ENCODE measurements around the gene DOCK1.
"Not testable (repeated sequence)": the region's sequence is repeated elsewhere in the genome, so short reads cannot be mapped to it uniquely, and the experiment has no call there.

DOCK1 gene

DNA sequence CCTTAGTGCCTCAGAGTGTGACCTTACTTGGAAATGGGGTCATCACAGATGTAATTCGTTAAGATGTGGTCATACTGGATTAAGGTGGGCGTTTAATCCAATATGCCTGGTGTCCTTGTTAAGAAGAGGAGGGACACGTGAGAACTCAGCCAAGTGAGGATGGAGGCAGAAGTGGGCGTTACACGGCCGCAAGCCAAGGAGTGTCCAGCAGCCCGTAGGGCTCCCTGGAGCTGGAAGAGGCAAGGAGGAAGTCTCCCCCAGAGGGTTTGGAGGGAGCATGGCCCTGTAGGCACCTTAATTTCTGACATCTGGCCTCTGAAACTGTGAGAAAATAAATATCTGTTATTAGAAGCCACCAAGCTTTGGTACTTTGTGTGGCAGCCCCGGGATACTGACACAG lies 21.3 kb downstream of the DOCK1 start:
- DNase-seq, result no peak

DNA sequence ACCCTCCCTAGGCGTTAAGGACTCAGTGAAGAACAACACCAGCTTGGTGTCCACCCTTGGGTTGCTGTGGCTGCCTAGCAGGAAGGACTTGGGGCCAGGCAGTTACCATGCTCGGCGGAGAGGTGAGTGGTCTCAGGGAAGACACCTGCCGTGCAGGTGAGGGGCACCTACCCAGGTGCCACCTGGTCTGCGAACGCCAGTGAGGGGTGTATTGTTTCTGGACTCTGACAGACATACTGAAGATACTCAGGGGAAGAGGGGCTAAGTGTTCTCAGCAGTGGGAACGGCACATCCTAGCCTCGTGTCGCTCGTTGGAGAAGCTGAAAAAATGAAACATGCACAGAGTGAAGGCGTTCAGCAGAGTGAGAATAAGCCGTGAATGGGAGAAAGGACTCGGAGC lies 22.6 kb downstream of the DOCK1 start:
- DNase-seq, result no peak

DNA sequence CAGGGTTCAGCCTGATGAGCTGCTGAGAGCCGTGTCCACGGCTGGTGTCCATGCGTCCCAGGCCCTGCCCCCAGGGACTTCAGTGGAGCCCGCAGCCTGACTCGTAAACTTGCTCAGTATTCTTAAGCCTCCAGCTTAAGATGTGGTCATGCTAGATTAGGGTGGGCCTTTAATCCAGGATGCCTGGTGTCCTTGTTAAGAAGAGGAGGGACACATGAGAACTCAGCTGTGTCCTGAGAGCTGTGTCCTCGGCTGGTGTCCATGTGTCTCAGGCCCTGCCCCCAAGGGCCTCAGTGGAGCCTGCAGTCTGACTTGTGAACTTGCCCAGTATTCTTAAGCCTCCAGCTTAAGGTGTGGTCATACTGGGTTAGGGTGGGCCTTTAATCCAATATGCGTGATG lies 23.0 kb downstream of the DOCK1 start:
- no peak for DNase-seq

DNA sequence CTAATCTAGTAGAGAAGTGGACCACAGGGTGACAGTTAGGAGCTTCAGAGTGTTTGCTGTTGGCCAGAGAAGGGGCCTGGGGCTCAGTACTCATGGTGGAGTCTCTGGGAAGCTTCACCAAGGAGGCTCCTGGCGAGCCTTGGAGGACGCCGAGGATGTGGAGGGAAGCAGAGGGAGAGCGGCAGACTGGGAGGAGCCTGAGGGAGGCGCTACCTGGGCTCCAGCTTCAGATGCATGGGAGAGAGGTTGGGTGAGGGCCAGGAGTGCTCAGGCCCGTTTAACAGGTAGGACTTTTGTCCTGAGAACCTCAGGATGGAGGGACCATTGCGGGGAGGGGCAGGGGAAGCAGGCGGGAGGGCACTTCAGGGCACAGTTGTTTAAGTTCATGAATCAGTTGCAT lies 24.2 kb downstream of the DOCK1 start:
- DNase-seq, result no peak

DNA sequence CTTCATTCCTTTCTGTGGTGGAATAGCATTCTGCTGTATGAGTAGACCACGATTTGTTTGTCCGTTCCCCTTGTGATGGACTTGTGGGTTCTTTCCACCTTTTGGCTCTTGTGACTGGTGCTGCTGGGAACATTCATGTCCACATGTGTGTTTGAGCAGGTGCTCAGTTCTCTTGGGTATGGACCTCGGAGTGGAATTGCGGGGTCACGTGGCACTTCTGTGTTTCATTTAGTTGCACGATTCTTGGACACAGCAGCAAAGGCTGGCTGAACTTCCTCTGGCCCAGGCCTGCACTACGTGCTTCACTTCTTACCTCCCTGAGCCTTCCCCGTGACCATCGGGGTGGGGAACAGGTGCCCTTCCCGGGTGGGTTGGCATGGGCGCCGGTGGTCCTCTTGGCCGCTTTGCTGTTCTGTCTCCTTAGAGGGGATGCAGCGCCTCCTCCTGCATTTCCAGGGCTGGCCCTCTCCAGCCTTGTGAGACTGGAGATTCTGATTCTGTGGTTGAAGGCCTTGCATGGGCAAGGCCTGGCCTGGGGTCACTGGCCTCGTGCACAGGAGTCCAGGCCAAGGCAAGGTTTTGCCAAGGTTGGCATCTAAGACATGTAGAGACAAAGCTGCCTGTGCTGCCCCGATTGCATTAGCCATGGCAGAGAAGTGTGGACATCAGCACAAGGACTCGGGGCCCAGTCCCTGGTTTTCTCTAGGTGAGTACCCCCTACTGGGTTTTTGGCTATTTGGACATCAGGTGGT lies 25.1 kb downstream of the DOCK1 start:
- no peak for DNase-seq

DNA sequence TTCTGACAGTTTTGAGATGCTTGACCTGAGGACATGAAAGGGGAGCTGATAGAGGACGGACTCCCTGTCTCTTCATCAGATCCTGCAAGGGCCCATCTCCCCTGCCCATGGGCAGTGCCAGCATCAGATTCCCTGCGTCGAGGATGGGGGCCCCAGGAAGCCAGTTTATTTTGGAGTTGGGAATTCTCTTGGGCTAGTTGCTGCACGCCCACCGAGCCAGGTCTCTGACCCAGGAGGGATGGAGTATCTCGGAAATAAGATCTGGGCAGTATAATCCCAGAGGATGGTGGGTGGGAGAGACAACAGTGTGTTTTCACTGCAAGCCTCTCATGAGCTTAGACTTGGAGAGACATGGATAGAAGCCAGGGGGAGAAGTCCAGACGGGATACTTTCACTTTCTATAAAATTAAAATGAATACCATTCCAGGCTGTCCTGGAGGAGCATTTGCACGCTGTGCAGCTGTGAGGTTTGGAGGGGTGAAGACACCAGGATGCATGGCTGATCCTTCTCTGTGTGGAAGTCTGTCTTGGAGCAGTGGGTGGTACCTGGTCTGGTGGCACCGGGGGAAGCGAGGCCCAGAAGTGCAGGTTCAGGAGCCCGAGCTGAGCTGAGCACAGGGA lies 25.8 kb downstream of the DOCK1 start:
- peak; percentile 40 for DNase-seq

DNA sequence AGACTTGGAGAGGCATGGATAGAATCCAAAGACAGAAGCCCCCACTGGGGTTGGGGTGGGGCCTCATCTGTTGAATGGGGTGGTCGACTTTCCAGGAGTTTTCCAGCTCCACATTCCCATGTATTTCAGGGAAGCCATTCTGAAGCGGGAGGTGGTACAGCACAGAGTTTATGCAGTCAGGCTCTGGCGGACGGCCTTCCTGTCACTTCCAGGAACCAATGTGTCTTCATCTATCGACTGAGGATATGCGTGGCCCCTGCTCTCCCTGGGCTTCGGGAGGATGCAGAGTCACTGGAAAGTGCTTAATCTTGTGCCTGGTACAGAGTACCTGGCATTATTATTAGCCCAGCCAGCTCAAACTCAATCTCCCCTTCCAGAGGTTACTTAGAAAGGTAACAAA lies 26.3 kb downstream of the DOCK1 start:
- no peak for DNase-seq

DNA sequence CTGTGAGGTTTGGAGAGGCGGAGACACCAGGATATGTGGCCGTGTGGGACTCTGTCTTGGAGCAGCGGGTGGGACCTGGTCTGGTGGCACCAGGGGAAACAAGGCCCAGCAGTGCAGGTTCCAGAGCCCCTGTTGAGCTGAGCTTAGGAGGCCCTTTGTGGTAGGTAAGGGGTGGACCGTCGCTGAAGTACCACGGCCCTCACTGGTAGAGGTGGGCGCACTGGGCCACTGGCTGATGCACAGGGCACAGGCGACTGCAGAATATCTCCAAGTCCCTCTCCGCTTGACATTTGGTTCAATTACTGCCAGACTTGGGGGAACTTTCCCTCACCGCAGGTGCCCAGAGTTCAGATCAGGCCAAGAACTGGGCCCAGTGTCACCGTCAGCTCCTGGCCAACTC lies 27.3 kb downstream of the DOCK1 start:
- no peak for DNase-seq

DNA sequence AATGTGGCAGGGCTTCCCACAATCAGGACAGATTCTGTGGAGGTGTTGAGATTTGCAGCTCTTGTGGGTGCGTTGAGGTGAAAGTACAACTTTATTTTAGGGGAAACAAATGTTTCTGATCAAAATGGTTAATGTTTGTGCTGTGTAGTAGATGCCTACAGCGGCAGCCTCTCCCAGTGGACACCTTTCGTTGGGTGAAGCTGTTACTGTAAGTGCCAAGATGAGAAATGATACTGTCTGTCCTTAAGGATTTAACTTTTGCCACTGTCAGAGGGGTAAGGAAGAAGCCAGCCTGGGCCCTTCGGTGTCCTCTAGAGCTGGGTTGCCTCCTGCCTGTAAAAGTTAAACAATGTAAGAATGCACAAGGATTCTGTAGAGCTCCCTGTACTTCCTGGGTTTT lies 27.9 kb downstream of the DOCK1 start:
- DNase-seq, result no peak

DNA sequence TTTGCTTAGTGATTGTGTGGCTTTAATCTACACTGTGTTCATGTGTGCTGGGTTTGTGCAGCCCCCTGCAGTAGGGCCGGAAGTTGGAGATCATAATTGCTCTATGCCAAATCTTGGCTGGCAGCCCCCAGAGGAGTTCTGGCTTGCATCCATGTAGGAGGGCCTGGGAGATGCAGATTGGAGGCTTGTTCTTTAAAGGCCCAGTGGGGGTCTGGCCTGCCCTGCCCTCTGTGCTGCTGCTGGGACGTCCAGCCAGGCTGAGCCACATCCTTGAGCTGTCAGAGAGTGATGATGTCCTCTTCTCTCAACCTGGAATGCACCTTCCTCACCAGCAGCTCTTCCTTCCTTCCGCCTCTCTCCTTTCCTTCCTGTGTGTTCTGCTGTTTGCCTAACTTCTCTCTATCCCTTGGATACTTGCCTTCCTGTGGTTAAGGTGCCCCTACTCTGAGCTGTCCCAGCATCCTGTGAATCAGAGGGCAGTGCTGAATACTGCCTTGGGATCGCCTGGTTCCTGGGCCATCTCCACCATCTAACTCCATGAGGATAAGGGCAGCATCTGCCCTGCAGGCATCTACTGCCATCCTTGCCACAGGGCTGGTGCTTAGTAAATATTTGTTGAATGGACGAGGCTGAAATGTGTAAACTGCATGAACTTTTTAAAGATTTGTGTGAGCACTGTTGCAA lies 30.2 kb downstream of the DOCK1 start:
- DNase-seq, result peak; percentile 23

DNA sequence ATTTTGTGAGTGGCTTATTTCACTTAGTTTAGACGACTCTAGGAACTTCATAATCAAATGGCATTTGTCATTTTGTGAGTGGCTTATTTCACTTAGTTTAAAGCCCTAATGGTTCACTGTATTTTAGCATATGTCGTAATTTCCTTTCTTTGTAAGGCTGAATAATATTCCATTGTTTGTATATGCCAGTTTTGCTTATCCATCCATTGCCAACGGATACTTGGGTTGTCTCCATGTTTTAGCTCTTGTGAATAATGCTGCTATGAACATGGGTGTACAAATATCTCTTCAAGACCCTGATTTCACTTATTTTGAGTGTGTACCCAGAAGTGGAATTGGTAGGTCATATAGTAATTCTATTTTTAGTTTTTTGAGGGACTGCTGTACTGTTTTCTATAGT lies 31.8 kb downstream of the DOCK1 start:
- DNase-seq, result no peak

DNA sequence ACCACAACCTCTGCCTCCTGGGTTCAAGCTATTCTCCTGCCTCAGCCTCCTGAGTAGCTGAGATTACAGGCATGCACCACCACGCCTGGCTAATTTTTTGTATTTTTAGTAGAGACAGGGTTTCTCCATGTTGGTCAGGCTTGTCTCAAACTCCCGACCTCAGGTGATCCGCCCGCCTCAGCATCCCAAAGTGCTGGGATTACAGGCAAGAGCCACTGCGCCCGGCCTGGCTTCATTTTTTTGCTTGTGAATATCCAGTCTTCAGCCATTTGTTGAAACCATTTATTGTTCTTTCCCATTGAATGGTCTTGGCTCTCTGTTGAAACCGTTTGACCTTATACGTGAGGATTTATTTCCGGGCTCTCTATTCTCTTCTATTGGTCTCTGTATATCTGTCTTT lies 32.9 kb downstream of the DOCK1 start:
- DNase-seq, result not testable (repeated sequence)

DNA sequence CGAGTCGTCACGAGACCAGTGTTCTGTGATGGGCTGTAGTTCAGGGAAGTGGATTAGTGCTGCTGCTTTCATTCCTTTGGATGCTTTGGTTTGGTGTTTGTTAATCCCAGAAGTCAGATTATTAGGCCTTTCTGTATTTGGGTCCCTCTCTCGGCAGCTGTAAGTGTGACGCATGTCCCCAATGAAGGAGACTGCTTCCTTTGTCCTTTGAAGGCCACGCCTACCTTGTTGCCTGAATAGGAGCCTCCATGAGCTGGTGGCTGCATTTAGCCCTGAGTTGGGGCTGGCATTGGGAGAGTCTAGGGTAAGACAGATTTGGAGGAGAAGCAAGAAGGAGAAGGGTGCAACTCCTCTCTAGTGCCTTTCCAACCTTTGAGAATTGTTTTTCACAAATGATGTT lies 34.5 kb downstream of the DOCK1 start:
- no peak for DNase-seq

DNA sequence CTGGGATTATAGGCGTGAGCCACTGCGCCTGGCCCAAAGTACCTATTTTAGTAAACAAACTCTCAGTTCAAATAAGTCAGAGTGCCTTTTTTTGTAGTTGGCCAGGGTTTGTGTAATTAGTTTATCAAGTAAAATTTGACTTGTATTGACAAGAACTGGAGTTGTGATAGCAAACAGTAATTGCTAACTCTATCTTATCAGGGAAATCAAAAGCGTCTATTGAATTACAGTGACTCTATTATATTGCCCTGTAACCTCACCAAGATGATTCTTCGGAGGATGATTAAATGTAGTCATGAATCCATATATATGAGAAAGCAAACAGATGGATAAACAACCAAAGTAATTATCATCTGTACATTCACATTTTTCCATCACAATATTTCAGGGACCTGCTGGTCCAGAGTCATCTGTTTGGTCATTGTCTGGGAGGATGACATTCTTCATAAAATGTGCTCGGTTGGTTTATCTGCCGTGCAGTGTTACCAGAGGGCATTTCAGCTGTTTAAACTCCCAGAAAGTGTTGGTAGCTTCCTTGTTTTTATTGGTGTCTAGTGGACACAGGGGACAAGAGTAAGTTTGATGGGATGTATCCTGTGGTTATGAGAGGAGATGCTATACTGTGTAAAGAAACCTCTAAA lies 35.6 kb downstream of the DOCK1 start:
- DNase-seq, result no peak

DNA sequence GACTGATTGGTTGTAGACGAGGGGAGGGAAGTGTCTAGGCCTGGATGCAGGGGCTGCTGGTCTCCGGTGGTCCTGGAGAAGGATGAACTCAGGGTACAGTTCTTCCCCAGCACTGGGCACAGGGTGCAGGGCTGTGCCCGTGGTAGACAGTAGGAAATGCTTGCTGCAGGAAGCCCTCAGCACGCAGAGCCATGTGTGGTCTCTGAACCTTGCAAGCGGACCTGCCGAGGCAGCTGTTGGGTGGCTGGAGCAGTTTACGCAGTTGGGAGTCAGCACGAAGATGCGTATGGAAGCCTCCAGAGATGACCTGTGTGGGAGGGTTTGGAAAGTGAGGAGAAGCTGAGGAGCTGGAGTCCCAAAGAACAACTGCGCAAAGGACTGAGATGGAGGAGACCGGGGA lies 39.0 kb downstream of the DOCK1 start:
- DNase-seq, result no peak

DNA sequence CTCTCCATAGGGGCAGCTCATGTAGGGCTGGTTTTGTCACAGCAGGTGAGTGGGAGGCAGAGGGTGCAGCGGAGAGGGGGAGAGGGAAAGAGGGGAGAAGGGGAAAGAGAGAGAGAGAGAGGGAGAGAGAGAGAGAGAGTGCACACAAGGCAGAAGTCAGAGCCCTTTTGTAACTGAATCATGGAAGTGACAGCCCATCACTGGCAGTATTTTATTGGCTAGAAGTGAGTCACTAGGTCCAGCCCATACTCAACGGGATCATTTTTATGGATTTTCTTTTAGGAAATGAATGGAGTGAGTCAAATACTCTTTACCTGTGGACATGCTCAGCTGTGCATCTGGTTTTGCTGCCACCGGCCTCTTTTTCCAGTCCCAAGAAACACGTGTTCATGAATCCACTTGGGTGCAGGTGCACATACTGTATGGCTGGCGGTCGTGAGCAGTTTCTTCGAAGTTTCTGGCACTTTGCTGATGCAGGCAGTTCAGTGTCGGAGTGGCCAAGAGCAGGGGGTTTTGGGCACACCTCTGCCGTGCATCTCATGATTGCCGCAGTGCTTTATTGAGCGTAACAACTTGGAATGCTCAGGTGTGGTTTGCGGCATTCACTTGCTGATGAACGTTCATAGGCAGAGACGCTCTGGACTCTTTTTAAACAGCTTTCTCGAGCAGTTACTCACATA lies 40.3 kb downstream of the DOCK1 start:
- DNase-seq, result no peak

DNA sequence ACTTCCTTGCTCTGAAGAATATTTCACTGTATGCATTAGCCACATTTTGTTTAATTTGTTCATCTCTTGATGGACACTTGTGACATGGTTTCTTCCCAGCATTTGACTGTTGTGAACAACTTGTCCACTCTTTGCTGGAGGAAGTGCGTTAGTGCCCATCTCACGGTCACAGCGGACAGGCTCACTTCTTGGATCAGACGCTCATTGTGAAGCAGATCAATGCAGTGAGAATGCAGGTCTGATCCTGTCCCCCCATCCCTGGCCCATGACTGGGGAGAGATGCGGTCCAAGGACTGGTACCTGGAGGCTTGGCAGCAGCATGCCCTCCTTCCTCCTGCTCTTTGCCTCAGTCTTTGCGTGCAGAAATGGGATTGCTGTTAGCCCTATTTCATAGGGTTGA lies 41.5 kb downstream of the DOCK1 start:
- DNase-seq, result no peak

DNA sequence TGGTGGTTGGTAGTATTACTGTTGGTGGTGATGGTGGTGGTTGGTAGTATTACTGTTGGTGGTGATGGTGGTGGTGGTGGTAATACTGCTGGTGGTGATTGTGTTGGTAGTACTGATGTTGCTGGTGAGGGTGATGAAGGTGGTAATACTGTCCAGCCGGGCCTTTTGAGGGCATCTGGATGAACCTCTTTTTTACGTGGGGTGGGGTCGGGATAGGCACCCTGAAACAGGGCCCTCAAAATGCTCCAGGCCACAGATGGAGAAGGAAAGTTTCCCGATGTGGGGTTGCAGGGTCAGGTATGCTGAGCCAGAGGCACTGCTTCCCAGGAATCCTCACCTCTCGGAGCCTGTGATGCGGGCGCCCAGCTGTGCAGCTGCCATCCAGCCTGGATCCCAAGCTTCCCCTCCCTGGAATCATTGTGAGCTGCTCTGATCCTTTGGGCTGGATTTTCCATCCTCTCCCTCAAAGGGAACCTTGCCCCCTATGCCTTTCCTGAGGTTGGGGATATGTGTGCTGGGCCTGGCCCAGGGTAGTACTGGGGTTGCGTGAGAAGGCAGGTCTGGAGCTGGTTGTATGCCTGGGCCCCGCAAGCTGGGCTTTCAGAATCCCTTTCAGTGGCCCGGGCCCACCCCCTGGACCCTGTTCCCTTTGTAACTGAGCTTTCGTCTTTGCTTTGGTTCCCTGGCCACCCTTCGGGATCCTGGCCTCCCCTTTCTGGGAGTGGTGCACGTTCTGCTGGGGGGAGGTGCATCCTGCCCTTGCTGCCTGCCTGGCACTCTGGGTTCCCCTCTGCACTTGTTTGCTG lies 43.3 kb downstream of the DOCK1 start:
- no peak for DNase-seq

DNA sequence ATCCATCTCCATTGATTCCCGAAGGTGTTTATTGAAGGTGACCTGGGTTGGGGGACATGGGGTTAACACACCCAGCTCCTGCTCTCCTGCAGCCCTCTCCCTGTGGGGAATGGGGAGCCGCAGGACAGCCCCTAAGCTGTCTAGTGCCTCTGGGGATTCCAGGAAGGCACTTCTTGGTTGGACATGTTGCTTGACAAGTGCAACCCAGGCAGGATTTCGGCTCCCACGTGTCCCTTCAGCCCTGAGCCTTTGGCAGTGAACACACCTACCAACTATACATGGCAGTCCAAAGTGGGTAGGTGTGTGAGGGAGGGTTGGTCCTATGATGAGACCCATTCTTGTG lies 43.9 kb downstream of the DOCK1 start:
- DNase-seq, result no peak

DNA sequence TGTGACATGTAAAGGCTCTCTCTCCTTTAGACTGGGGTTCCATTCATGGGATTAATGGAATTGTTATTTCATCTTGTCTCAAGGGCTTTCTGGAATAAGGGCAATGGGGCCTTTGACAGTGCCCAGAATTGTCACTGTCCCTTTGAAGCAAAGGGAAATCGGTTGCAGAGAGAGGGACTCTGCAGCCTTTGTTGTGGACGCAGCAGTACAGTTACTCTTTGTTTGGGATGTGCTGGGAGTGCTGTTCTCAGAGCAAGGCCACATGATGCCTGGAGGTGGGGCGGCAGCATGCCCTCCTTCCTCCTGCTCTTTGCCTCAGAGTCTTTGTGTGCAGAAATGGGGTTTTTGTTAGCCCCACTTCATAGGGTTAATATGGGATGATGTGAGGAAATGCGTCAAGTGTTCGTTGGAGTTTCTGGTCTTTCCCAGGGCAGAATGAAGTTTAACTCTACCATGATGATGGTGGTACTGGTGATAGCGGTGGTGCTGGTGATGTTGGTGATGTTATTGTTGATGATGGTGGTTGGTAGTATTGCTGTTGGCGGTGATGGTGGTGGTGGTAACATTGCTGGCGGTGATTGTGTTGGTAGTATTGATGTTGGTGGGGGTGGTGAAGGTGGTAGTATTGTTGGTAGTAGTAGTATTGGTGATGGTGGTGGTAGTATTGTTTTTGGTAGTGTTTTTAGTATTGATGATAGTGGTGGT lies 45.3 kb downstream of the DOCK1 start:
- DNase-seq, result no peak

DNA sequence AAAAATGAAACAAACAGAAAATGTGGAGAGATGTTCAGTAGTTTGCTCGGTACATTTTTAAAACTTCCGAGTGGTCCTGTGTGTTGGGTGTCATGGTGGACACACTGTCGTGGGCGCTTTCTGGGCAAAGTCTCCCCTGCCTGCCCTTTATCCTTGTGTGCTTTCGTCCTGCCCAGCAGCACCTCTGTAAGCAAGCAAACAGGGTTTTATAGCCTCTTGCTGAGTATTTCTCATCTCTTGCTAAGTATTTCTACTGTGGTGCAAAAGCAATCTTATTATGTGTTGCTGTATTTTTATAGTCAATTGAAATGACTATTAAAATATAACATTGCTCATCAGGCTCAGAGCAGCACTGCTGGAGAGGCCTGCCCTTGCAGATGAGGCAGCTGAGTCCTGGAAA lies 48.7 kb downstream of the DOCK1 start:
- DNase-seq, result no peak

DNA sequence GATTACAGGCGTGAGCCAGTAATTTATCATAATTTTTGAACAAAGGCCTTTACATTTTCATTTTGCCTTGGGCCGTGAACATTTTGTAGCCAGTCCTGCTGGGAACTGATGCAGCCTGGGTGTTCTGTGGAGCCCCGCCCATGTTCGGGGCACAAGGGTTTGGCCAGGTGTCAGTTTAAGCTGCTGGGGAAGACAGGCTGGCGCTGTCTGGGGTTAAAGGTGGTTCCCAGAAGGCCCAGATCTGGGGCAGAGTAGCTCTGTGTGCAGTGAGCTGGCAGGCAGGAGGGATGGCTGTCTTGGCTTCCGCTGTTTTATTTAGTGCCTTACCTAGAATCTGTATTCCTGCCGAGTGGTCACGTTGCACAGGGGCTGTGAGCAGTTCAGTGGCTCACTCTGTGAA lies 50.2 kb downstream of the DOCK1 start:
- no peak for DNase-seq

Data from fibroblast of skin of abdomen (primary cell).